Bronchial epithelial cell (primary cell): ENCODE measurements around the gene AGBL1. TPM values are rescaled to one million over a fixed set of nuclear protein-coding genes. Genes with fewer than 3 reads are reported as not detected.

ENCODE experiments used
- DNase-seq: peaks from one replicate; pipeline ENCODE4 v3.0.0-alpha.2; 2010; ENCODE audit warnings: low read depth
- FAIRE-seq: peaks from 2 replicates; lab custom pipeline; 2011; peaks lifted over from hg19 to GRCh38; lab: Jason Lieb, UNC
- H3K27me3 ChIP-seq: 2 replicates; pipeline ENCODE4 v1.5.1; 2011; ENCODE audit warnings: low read length; ENCODE audit not compliant: control insufficient read depth, insufficient read depth
- H3K36me3 ChIP-seq: 2 replicates; pipeline ENCODE4 v1.5.1; 2011; ENCODE audit warnings: low read length; ENCODE audit not compliant: control insufficient read depth, insufficient read depth
- H3K4me3 ChIP-seq: 2 replicates; pipeline ENCODE4 v1.5.1; 2011; ENCODE audit warnings: mild to moderate bottlenecking, low read depth, low read length, control low read depth
- CTCF ChIP-seq: IDR thresholded peaks from 2 replicates; pipeline ENCODE4 v1.5.1; 2011; ENCODE audit warnings: mild to moderate bottlenecking, moderate library complexity, low read length, control low read depth, inconsistent platforms; ENCODE audit not compliant: insufficient read depth, severe bottlenecking
- total RNA-seq: library from RNA; depleted of rRNA; stranded (reverse); fragments of >200 nt; gene quantifications from 2 replicates; pipeline ENCODE4 v1.2.1, GENCODE V29; 2014

The AGBL1 gene
- total RNA-seq, 1 donor from 2014 or later = not detected

GRCh38 chr15:86161250-86161649, 81.6 kb downstream of the AGBL1 start:
- Histone ChIP-seq H3K27me3 (no peaks in the 10 kb centered on the region), H3K36me3 (no peaks in the 10 kb centered on the region), H3K4me3 (no peak overlapping the region)
- TF ChIP-seq CTCF = no peak
- DNase-seq (no peak), FAIRE-seq (no peak)

- DNase-seq (no peak), FAIRE-seq (no peak)
- H3K27me3 ChIP-seq = no peaks in the 10 kb centered on the region
Observed at GRCh38 chr15:86162172-86162591, 82.5 kb downstream of the AGBL1 start.

GRCh38 chr15:86162641-86163040, 83.0 kb downstream of the AGBL1 start:
- Histone ChIP-seq H3K27me3 (no peaks in the 10 kb centered on the region), H3K36me3 (no peaks in the 10 kb centered on the region), H3K4me3 (no peak overlapping the region)
- FAIRE-seq (no peak), DNase-seq (no peak)
- no peak for TF ChIP-seq CTCF

More at GRCh38 chr15:86162172-86162591, 82.5 kb downstream of the AGBL1 start:
- H3K4me3 ChIP-seq = no peak overlapping the region
- TF ChIP-seq CTCF = no peak
- H3K36me3 ChIP-seq = no peaks in the 10 kb centered on the region

GRCh38 chr15:86163816-86164215, 84.1 kb downstream of the AGBL1 start:
- no peak for TF ChIP-seq CTCF
- DNase-seq = no peak
- no peak for FAIRE-seq
- Histone ChIP-seq H3K4me3 (no peak overlapping the region), H3K36me3 (no peaks in the 10 kb centered on the region), H3K27me3 (no peaks in the 10 kb centered on the region)

GRCh38 chr15:86164232-86164898, 84.7 kb downstream of the AGBL1 start:
- no peak for FAIRE-seq
- Histone ChIP-seq H3K27me3 (no peaks in the 10 kb centered on the region), H3K4me3 (no peak overlapping the region), H3K36me3 (no peaks in the 10 kb centered on the region)
- no peak for TF ChIP-seq CTCF
- no peak for DNase-seq
